Thyroid gland (tissue), 4 donors: ENCODE data around the gene SHMT2. TPM values are rescaled to one million over a fixed set of nuclear protein-coding genes. Genes with fewer than 3 reads are reported as not detected.

ENCODE experiments used
- DNase-seq, 2 donors: peaks; one replicate each; pipeline ENCODE4 v3.0.0-alpha.2; 2019
- H3K27ac ChIP-seq, 3 donors: fragments of 200-600 bp; sonication (generic); 1 replicate in 2 of 3; 2 replicates in 1 of 3; pipeline ENCODE4 v1.5.1; 2016 to 2019; ENCODE audit warnings: mild to moderate bottlenecking in 1 of 3, moderate library complexity in 1 of 3
- H3K27me3 ChIP-seq: fragments of 200-600 bp; sonication (generic); one replicate; pipeline ENCODE4 v1.5.1; 2019
- H3K36me3 ChIP-seq, 2 donors: fragments of 200-600 bp; sonication (generic); one replicate each; pipeline ENCODE4 v1.5.1; 2016 to 2019
- H3K4me1 ChIP-seq, 2 donors: fragments of 200-600 bp; sonication (generic); one replicate each; pipeline ENCODE4 v1.5.1; 2017 to 2019
- H3K4me3 ChIP-seq, 3 donors: fragments of 200-600 bp; sonication (generic); replicated peaks in 1 of 3; 1 replicate in 2 of 3; 2 replicates in 1 of 3; pipeline ENCODE4 v1.5.1; 2016; ENCODE audit warnings: mild to moderate bottlenecking in 1 of 3
- H3K9me3 ChIP-seq: fragments of 200-600 bp; sonication (generic); one replicate; pipeline ENCODE4 v1.5.1; 2017
- CTCF ChIP-seq, 6 experiments: fragments of 200-600 bp in 3 of 6; fragments of 450-650 bp in 3 of 6; sonication (generic) in 3 of 6; IDR thresholded peaks; one replicate each; pipeline ENCODE4 v1.5.1; 2016 to 2019; ENCODE audit warnings: antibody characterized with exemption in 6 of 6, mild to moderate bottlenecking in 2 of 6, inconsistent platforms in 1 of 6, moderate library complexity in 1 of 6
- POLR2A ChIP-seq, 2 donors: fragments of 450-650 bp; IDR thresholded peaks; one replicate each; pipeline ENCODE4 v1.6.1; 2017; ENCODE audit warnings: antibody characterized with exemption in 2 of 2, mild to moderate bottlenecking in 2 of 2, moderate library complexity in 1 of 2
- WGBS, 2 donors: methylation state at CpG; one replicate each; pipeline ENCODE4 v1.1.5; 2017; 5-methylcytosine and 5-hydroxymethylcytosine counted together
- intact Hi-C: fragments of 100-400 bp; cut with DNase I; formaldehyde crosslinking; loops from one replicate; pipeline ENCODE4 v1.15.1; 2023
- total RNA-seq, 4 donors: library from RNA; depleted of rRNA; stranded (reverse); fragments of >200 nt; gene quantifications; one replicate each; pipeline ENCODE4 v1.2.3, GENCODE V29; 2016

Gene SHMT2
- total RNA-seq, 4 donors from 2014 or later, result 34.0 to 58.4 (median 49.8) TPM

DNA sequence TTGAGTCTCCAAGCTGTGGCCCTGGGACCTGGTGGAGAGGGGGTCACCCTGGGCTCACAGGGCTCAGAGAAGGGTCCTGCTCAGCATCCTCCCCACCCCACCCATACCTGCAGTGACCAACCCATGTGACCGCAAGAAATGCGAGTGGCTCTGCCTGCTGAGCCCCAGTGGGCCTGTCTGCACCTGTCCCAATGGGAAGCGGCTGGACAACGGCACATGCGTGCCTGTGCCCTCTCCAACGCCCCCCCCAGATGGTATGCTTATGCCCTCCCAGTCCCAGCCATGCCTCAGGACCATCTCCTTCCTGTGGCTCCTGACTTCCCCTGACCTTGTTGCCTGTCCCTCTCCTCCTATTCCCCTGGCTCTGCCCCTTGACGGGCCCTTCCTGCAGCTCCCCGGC lies 19.6 kb upstream of the SHMT2 start:
- H3K36me3 ChIP-seq, result peaks cover 6 to 11% of the 10 kb centered on the region in 2 donors
- intact Hi-C loops, result no loop called here
- no peak overlapping the region for H3K4me3 ChIP-seq
- no peak for DNase-seq
- H3K27ac ChIP-seq, result no peak overlapping the region
- 88 to 89% methylated on average over 4 to 7 of the region's 8 CpGs for WGBS, 2 donors
- H3K4me1 ChIP-seq, result peaks cover 0 to 10% of the 10 kb centered on the region in 2 donors
- no peak for TF ChIP-seq POLR2A (IDR thresholded peaks at IDR 0.05)
- no peak for TF ChIP-seq CTCF (IDR thresholded peaks at IDR 0.05)
- H3K9me3 ChIP-seq, result no peaks in the 10 kb centered on the region
- no peaks in the 10 kb centered on the region for H3K27me3 ChIP-seq

DNA sequence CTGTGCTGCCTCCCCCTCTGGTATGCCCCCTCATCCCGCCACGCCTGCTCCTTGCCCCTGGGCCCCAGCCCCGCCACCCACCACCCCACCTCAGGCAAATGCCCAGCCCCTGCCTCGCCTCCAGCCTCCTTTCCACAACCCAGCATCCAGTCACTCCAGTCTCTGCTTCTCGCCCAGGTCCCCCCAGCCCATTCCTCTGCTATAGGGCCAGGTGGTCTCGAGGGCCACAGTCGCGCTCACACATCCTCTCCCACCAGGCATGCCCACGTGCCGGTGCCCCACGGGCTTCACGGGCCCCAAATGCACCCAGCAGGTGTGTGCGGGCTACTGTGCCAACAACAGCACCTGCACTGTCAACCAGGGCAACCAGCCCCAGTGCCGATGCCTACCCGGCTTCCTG lies 19.1 kb upstream of the SHMT2 start:
- intact Hi-C loops, result no loop called here

DNA sequence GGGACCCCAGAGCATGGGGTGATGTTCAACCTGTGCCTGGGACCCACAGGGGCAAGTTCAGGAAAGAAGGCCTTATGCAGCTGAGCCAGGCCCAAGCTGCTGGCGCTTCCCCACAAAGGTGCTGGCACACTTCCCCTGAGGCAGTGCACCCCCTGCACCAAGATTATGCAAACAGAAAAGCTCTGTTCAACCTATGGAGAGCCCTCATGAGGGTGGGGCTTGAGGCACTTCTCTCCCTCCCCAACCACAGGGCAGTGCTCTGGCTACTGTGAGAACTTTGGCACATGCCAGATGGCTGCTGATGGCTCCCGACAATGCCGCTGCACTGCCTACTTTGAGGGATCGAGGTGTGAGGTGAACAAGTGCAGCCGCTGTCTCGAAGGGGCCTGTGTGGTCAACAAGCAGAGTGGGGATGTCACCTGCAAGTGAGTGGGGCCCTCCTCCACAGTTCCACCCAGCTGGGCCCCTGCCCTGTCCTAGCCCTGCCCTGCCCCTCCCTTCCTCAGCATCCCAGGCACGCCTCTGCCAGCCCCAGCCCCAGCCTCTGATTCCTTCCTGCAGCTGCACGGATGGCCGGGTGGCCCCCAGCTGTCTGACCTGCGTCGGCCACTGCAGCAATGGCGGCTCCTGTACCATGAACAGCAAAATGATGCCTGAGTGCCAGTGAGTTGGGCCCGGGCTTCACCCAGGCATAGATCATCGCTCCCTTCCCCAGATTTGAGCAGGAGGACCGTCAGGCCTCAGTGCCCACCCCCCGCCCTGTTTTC lies 18.4 kb upstream of the SHMT2 start:
- no peak for DNase-seq
- Histone ChIP-seq H3K9me3 (no peaks in the 10 kb centered on the region), H3K4me1 (peaks cover 0 to 17% of the 10 kb centered on the region in 2 donors), H3K36me3 (peaks cover 0 to 6% of the 10 kb centered on the region in 2 donors), H3K27ac (no peak overlapping the region), H3K27me3 (no peaks in the 10 kb centered on the region), H3K4me3 (no peak overlapping the region)
- TF ChIP-seq POLR2A (IDR thresholded peaks at IDR 0.05) (no peak), CTCF (IDR thresholded peaks at IDR 0.05) (no peak)
- intact Hi-C loops, result no loop called here
- 86 to 97% methylated on average over 7 of the region's 16 CpGs for WGBS, 2 donors

More for the DNA sequence above, 19.1 kb upstream of the SHMT2 start:
- H3K4me1 ChIP-seq, result peaks cover 0 to 10% of the 10 kb centered on the region in 2 donors
- no peak overlapping the region for H3K4me3 ChIP-seq
- no peaks in the 10 kb centered on the region for H3K9me3 ChIP-seq
- H3K27me3 ChIP-seq, result no peaks in the 10 kb centered on the region
- H3K36me3 ChIP-seq, result peaks cover 6% of the 10 kb centered on the region in 2 donors
- H3K27ac ChIP-seq, result no peak overlapping the region
- 94 to 99% methylated on average over 7 to 14 of the region's 15 CpGs for WGBS, 2 donors
- DNase-seq, result no peak
- TF ChIP-seq POLR2A (IDR thresholded peaks at IDR 0.05) (no peak), CTCF (IDR thresholded peaks at IDR 0.05) (no peak)

DNA sequence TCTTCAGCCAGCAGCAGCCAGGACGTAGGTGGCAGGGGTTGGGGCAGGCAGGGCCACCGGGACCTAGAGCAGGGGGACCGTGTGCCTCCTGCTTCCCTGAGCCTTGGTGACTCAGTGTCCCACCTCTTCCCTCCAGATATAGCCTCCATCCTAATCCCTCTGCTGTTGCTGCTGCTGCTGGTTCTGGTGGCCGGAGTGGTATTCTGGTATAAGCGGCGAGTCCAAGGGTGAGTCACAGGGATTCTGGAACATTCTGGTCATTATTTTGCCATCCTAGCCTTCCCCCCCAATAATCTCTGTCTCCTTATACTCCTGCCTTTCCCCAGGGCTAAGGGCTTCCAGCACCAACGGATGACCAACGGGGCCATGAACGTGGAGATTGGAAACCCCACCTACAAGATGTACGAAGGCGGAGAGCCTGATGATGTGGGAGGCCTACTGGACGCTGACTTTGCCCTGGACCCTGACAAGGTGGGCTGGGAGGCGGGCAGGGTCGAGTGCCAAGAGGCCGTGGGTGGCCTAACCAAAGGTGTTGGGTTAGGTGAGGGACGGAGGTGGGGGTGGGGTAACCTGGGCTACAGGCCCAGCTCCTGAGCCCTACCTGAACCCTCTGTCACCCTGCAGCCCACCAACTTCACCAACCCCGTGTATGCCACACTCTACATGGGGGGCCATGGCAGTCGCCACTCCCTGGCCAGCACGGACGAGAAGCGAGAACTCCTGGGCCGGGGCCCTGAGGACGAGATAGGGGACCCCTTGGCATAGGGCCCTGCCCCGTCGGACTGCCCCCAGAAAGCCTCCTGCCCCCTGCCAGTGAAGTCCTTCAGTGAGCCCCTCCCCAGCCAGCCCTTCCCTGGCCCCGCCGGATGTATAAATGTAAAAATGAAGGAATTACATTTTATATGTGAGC lies 17.5 kb upstream of the SHMT2 start:
- Histone ChIP-seq H3K4me1 (peaks cover 3 to 24% of the 10 kb centered on the region in 2 donors), H3K27me3 (peaks cover 2% of the 10 kb centered on the region), H3K4me3 (no peak overlapping the region), H3K27ac (no peak overlapping the region), H3K36me3 (no peaks in the 10 kb centered on the region), H3K9me3 (no peaks in the 10 kb centered on the region)
- WGBS, 2 donors, result 89 to 92% methylated on average over 24 to 27 of the region's 27 CpGs
- DNase-seq, result no peak
- intact Hi-C loops, result no loop called here
- TF ChIP-seq POLR2A (IDR thresholded peaks at IDR 0.05) (no peak), CTCF (IDR thresholded peaks at IDR 0.05) (no peak)

DNA sequence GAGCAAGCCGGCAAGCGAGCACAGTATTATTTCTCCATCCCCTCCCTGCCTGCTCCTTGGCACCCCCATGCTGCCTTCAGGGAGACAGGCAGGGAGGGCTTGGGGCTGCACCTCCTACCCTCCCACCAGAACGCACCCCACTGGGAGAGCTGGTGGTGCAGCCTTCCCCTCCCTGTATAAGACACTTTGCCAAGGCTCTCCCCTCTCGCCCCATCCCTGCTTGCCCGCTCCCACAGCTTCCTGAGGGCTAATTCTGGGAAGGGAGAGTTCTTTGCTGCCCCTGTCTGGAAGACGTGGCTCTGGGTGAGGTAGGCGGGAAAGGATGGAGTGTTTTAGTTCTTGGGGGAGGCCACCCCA lies 16.8 kb upstream of the SHMT2 start:
- peaks cover 8 to 30% of the 10 kb centered on the region in 2 donors for H3K4me1 ChIP-seq
- H3K27me3 ChIP-seq, result peaks cover 6% of the 10 kb centered on the region
- H3K9me3 ChIP-seq, result no peaks in the 10 kb centered on the region
- H3K36me3 ChIP-seq, result no peaks in the 10 kb centered on the region
- TF ChIP-seq POLR2A (IDR thresholded peaks at IDR 0.05), result no peak
- no peak for TF ChIP-seq CTCF (IDR thresholded peaks at IDR 0.05)
- H3K27ac ChIP-seq, result no peak overlapping the region
- intact Hi-C loops, result no loop called here
- WGBS, 2 donors, result 84 to 87% methylated on average over 7 of the region's 7 CpGs
- DNase-seq, result no peak
- no peak overlapping the region for H3K4me3 ChIP-seq
